ENCODE results near the gene KCTD10. TPM values are rescaled to one million over a fixed set of nuclear protein-coding genes. Genes with fewer than 3 reads are reported as not detected.

The KCTD10 gene
- total RNA-seq, 1 experiment from 2014 or later = 44.7 TPM

DNA sequence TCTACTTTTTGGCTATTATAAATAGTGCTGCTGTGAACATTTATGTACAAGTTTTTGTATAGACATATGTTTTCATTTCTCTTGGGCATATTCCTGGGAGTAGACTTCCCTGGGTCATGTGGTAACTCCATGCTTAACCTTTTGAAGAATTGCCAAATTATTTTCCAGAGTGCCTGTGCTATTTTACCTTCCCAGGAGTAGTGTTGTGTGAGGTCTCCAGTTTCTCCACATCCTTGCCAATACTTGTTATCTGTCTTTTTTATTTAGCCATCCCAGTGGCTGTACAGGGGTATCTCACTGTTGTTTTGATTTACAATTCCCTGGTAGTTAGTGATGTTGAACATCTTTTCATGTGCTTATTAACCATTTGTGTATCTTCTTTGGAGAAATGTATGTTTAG, 19.2 kb upstream of the KCTD10 start:
- no peaks in the 10 kb centered on the region for H3K4me1 Mint-ChIP-seq

DNA sequence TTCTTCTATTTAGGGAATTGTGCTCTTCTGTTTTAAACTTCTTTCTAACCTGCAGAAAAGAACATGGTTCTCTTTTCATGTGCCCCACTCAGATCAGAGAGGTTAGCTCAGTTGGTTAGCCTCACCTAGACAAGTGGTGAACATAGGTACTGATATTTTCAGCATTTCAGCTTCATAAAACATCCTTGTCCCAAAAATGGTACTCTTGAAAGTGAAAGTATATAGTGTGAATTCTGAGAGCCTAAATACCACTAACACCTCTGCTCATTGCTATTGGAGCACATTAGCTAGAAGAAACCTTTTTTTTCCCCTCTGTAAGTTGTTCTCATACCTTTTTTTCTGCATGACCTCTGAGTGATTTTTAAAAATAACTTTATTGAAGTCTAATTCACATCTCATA, 17.9 kb upstream of the KCTD10 start:
- Mint-ChIP-seq H3K27ac (no peak overlapping the region), H3K4me1 (no peaks in the 10 kb centered on the region), H3K4me3 (no peak overlapping the region), H3K27me3 (ENCODE audit: low read depth) (no peaks in the 10 kb centered on the region), H3K9me3 (peaks cover 26% of the 10 kb centered on the region), H3K36me3 (peaks cover 67% of the 10 kb centered on the region)
- ChIA-PET CTCF (interaction anchor here (0.8 kb wide), 1 partner anchor 24 kb away, joined by 4 read pairs; no protein-coding TSS in a partner anchor), POLR2A (no interaction called here)
- DNase-seq (ENCODE audit: low spot score) = no peak
- ATAC-seq = no peak
- TF ChIP-seq ZNF121 (CRISPR knock-in tag; IDR thresholded peaks at IDR 0.05) = no peak
- TF ChIP-seq, protein P1, sequence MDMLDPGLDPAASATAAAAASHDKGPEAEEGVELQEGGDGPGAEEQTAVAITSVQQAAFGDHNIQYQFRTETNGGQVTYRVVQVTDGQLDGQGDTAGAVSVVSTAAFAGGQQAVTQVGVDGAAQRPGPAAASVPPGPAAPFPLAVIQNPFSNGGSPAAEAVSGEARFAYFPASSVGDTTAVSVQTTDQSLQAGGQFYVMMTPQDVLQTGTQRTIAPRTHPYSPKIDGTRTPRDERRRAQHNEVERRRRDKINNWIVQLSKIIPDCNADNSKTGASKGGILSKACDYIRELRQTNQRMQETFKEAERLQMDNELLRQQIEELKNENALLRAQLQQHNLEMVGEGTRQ (CRISPR knock-in tag; IDR thresholded peaks at IDR 0.05) = no peak
- TF ChIP-seq ZNF671 (CRISPR knock-in tag; IDR thresholded peaks at IDR 0.05) = no peak
- TF ChIP-seq, protein P2, sequence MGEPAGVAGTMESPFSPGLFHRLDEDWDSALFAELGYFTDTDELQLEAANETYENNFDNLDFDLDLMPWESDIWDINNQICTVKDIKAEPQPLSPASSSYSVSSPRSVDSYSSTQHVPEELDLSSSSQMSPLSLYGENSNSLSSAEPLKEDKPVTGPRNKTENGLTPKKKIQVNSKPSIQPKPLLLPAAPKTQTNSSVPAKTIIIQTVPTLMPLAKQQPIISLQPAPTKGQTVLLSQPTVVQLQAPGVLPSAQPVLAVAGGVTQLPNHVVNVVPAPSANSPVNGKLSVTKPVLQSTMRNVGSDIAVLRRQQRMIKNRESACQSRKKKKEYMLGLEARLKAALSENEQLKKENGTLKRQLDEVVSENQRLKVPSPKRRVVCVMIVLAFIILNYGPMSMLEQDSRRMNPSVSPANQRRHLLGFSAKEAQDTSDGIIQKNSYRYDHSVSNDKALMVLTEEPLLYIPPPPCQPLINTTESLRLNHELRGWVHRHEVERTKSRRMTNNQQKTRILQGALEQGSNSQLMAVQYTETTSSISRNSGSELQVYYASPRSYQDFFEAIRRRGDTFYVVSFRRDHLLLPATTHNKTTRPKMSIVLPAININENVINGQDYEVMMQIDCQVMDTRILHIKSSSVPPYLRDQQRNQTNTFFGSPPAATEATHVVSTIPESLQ (CRISPR knock-in tag; IDR thresholded peaks at IDR 0.05) = no peak
- TF ChIP-seq, protein P3, sequence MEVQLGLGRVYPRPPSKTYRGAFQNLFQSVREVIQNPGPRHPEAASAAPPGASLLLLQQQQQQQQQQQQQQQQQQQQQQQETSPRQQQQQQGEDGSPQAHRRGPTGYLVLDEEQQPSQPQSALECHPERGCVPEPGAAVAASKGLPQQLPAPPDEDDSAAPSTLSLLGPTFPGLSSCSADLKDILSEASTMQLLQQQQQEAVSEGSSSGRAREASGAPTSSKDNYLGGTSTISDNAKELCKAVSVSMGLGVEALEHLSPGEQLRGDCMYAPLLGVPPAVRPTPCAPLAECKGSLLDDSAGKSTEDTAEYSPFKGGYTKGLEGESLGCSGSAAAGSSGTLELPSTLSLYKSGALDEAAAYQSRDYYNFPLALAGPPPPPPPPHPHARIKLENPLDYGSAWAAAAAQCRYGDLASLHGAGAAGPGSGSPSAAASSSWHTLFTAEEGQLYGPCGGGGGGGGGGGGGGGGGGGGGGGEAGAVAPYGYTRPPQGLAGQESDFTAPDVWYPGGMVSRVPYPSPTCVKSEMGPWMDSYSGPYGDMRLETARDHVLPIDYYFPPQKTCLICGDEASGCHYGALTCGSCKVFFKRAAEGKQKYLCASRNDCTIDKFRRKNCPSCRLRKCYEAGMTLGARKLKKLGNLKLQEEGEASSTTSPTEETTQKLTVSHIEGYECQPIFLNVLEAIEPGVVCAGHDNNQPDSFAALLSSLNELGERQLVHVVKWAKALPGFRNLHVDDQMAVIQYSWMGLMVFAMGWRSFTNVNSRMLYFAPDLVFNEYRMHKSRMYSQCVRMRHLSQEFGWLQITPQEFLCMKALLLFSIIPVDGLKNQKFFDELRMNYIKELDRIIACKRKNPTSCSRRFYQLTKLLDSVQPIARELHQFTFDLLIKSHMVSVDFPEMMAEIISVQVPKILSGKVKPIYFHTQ (CRISPR knock-in tag; IDR thresholded peaks at IDR 0.05) = no peak
- no peak for TF ChIP-seq TP53 (CRISPR knock-in tag; IDR thresholded peaks at IDR 0.05)
- TF ChIP-seq, protein P4, sequence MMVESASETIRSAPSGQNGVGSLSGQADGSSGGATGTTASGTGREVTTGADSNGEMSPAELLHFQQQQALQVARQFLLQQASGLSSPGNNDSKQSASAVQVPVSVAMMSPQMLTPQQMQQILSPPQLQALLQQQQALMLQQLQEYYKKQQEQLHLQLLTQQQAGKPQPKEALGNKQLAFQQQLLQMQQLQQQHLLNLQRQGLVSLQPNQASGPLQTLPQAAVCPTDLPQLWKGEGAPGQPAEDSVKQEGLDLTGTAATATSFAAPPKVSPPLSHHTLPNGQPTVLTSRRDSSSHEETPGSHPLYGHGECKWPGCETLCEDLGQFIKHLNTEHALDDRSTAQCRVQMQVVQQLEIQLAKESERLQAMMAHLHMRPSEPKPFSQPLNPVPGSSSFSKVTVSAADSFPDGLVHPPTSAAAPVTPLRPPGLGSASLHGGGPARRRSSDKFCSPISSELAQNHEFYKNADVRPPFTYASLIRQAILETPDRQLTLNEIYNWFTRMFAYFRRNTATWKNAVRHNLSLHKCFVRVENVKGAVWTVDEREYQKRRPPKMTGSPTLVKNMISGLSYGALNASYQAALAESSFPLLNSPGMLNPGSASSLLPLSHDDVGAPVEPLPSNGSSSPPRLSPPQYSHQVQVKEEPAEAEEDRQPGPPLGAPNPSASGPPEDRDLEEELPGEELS (CRISPR knock-in tag; IDR thresholded peaks at IDR 0.05) = no peak
- no peak for TF ChIP-seq TEAD4 (CRISPR knock-in tag; IDR thresholded peaks at IDR 0.05)
- no peak for TF ChIP-seq SMAD3 (CRISPR knock-in tag; IDR thresholded peaks at IDR 0.05; ENCODE audit: borderline replicate concordance)
- TF ChIP-seq, protein P5, sequence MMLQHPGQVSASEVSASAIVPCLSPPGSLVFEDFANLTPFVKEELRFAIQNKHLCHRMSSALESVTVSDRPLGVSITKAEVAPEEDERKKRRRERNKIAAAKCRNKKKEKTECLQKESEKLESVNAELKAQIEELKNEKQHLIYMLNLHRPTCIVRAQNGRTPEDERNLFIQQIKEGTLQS (CRISPR knock-in tag; conservative IDR thresholded peaks at IDR 0.05) = no peak

More for the DNA sequence above, 19.2 kb upstream of the KCTD10 start:
- Mint-ChIP-seq H3K36me3 (peaks cover 64% of the 10 kb centered on the region), H3K9me3 (peaks cover 26% of the 10 kb centered on the region), H3K27me3 (ENCODE audit: low read depth) (no peaks in the 10 kb centered on the region), H3K4me3 (no peak overlapping the region), H3K27ac (no peak overlapping the region)
- ATAC-seq (no peak), DNase-seq (ENCODE audit: low spot score) (no peak)
- CTCF ChIA-PET = no interaction called here
- POLR2A ChIA-PET = no interaction called here
- TF ChIP-seq ZNF317 (CRISPR knock-in tag; IDR thresholded peaks at IDR 0.05; ENCODE audit: borderline replicate concordance, low read depth) (no peak), ESRRA (CRISPR knock-in tag; IDR thresholded peaks at IDR 0.05; ENCODE audit: borderline replicate concordance) (no peak), TEAD4 (CRISPR knock-in tag; IDR thresholded peaks at IDR 0.05) (no peak), CREM (CRISPR knock-in tag; IDR thresholded peaks at IDR 0.05) (no peak), TP53 (CRISPR knock-in tag; IDR thresholded peaks at IDR 0.05) (no peak), ZNF423 (CRISPR knock-in tag; IDR thresholded peaks at IDR 0.05) (no peak), FOXJ3 (CRISPR knock-in tag; IDR thresholded peaks at IDR 0.05; ENCODE audit: borderline replicate concordance) (no peak)
- TF ChIP-seq, protein P6, sequence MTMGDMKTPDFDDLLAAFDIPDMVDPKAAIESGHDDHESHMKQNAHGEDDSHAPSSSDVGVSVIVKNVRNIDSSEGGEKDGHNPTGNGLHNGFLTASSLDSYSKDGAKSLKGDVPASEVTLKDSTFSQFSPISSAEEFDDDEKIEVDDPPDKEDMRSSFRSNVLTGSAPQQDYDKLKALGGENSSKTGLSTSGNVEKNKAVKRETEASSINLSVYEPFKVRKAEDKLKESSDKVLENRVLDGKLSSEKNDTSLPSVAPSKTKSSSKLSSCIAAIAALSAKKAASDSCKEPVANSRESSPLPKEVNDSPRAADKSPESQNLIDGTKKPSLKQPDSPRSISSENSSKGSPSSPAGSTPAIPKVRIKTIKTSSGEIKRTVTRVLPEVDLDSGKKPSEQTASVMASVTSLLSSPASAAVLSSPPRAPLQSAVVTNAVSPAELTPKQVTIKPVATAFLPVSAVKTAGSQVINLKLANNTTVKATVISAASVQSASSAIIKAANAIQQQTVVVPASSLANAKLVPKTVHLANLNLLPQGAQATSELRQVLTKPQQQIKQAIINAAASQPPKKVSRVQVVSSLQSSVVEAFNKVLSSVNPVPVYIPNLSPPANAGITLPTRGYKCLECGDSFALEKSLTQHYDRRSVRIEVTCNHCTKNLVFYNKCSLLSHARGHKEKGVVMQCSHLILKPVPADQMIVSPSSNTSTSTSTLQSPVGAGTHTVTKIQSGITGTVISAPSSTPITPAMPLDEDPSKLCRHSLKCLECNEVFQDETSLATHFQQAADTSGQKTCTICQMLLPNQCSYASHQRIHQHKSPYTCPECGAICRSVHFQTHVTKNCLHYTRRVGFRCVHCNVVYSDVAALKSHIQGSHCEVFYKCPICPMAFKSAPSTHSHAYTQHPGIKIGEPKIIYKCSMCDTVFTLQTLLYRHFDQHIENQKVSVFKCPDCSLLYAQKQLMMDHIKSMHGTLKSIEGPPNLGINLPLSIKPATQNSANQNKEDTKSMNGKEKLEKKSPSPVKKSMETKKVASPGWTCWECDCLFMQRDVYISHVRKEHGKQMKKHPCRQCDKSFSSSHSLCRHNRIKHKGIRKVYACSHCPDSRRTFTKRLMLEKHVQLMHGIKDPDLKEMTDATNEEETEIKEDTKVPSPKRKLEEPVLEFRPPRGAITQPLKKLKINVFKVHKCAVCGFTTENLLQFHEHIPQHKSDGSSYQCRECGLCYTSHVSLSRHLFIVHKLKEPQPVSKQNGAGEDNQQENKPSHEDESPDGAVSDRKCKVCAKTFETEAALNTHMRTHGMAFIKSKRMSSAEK (CRISPR knock-in tag; IDR thresholded peaks at IDR 0.05; ENCODE audit: borderline replicate concordance) = no peak
- TF ChIP-seq, protein P7, sequence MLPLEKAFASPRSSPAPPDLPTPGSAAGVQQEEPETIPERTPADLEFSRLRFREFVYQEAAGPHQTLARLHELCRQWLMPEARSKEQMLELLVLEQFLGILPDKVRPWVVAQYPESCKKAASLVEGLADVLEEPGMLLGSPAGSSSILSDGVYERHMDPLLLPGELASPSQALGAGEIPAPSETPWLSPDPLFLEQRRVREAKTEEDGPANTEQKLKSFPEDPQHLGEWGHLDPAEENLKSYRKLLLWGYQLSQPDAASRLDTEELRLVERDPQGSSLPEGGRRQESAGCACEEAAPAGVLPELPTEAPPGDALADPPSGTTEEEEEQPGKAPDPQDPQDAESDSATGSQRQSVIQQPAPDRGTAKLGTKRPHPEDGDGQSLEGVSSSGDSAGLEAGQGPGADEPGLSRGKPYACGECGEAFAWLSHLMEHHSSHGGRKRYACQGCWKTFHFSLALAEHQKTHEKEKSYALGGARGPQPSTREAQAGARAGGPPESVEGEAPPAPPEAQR (CRISPR knock-in tag; IDR thresholded peaks at IDR 0.05) = no peak
- TF ChIP-seq, protein P2 (CRISPR knock-in tag; IDR thresholded peaks at IDR 0.05) = no peak
